HEK293 (cell line): ENCODE data around the gene KPNA2.

Source experiments
- CTCF ChIA-PET: fragments of 350-600 bp; formaldehyde crosslinking; extraction: SDS; loops from one replicate; lab custom pipeline; 2021; ENCODE audit warnings: antibody characterized with exemption; lab: Yijun Ruan, JAX
- POLR2A ChIA-PET: fragments of 300-600 bp; formaldehyde crosslinking; extraction: SDS; loops from one replicate; lab custom pipeline; 2020; ENCODE audit warnings: antibody characterized with exemption, inconsistent platforms; lab: Yijun Ruan, JAX
- H3K27ac ChIP-seq: fragments of 200-500 bp; sonication (Bioruptor generic); 2 replicates; pipeline ENCODE4 v1.5.1; 2014; ENCODE audit warnings: low read depth, low read length, control low read depth, inconsistent platforms; ENCODE audit errors: extremely low read depth
- H3K36me3 ChIP-seq, 2 experiments: fragments of 200-500 bp in 1 of 2; sonication (Bioruptor generic) in 1 of 2; 1 replicate in 1 of 2; 2 replicates in 1 of 2; pipeline ENCODE4 v1.5.1; 2014 to 2017; ENCODE audit warnings: inconsistent platforms in 2 of 2, low read length in 2 of 2; ENCODE audit not compliant: control insufficient read depth in 2 of 2, insufficient read depth in 1 of 2
- H3K4me1 ChIP-seq: fragments of 200-500 bp; sonication (Bioruptor generic); 2 replicates; pipeline ENCODE4 v1.5.1; 2014; ENCODE audit warnings: mild to moderate bottlenecking, low read length, inconsistent platforms; ENCODE audit not compliant: control insufficient read depth, insufficient read depth
- H3K4me3 ChIP-seq: 2 replicates; pipeline ENCODE4 v1.5.1; 2011; ENCODE audit warnings: low read depth, mild to moderate bottlenecking, control low read depth, low read length, moderate library complexity
- H3K9me3 ChIP-seq: fragments of 200-500 bp; sonication (Bioruptor generic); 2 replicates; pipeline ENCODE4 v1.5.1; 2014; ENCODE audit warnings: low read depth, low read length, inconsistent platforms; ENCODE audit not compliant: control insufficient read depth, insufficient read depth
- GLI2 ChIP-seq: fragments of 450-650 bp; formaldehyde crosslinking; IDR thresholded peaks from 2 replicates; pipeline ENCODE4; 2017; ENCODE audit warnings: missing biosample characterization, missing genetic modification characterization, low read depth, borderline replicate concordance
- IKZF3 ChIP-seq: fragments of 450-650 bp; IDR thresholded peaks from 2 replicates; pipeline ENCODE4 v1.5.0; 2018; ENCODE audit warnings: missing biosample characterization, mild to moderate bottlenecking, missing genetic modification characterization, moderate library complexity
- KLF1 ChIP-seq: fragments of 450-650 bp; formaldehyde crosslinking; IDR thresholded peaks from 2 replicates; pipeline ENCODE4 v1.5.1; 2016; ENCODE audit warnings: missing biosample characterization, missing genetic modification characterization
- KLF8 ChIP-seq: fragments of 450-650 bp; formaldehyde crosslinking; IDR thresholded peaks from 2 replicates; pipeline ENCODE4 v1.5.1; 2016; ENCODE audit warnings: missing biosample characterization, missing genetic modification characterization
- KLF9 ChIP-seq: fragments of 450-650 bp; formaldehyde crosslinking; IDR thresholded peaks from 2 replicates; pipeline ENCODE4 v1.5.1; 2016; ENCODE audit warnings: missing biosample characterization, missing genetic modification characterization, low read depth
- MZF1 ChIP-seq: fragments of 450-650 bp; formaldehyde crosslinking; IDR thresholded peaks from 2 replicates; pipeline ENCODE4 v1.5.1; 2017; ENCODE audit warnings: missing biosample characterization, missing genetic modification characterization, borderline replicate concordance
- OVOL3 ChIP-seq: fragments of 450-650 bp; formaldehyde crosslinking; IDR thresholded peaks from 2 replicates; pipeline ENCODE4 v1.5.1; 2016; ENCODE audit warnings: missing biosample characterization, missing genetic modification characterization
- SP7 ChIP-seq: fragments of 450-650 bp; formaldehyde crosslinking; IDR thresholded peaks from 2 replicates; pipeline ENCODE4 v1.5.1; 2016; ENCODE audit warnings: missing biosample characterization, missing genetic modification characterization
- TRIM28 ChIP-seq: IDR thresholded peaks from 2 replicates; pipeline ENCODE4 v1.6.1; 2011; ENCODE audit warnings: low read length, control low read depth, borderline replicate concordance
- ZBTB49 ChIP-seq: fragments of 450-650 bp; formaldehyde crosslinking; IDR thresholded peaks from 2 replicates; pipeline ENCODE4 v1.5.1; 2016; ENCODE audit warnings: missing biosample characterization, missing genetic modification characterization, low read depth
- ZFP37 ChIP-seq: fragments of 450-650 bp; formaldehyde crosslinking; IDR thresholded peaks from 2 replicates; pipeline ENCODE4 v1.5.1; 2016; ENCODE audit warnings: missing biosample characterization, missing genetic modification characterization
- ZNF10 ChIP-seq: fragments of 450-650 bp; formaldehyde crosslinking; IDR thresholded peaks from 2 replicates; pipeline ENCODE4 v1.5.1; 2017; ENCODE audit warnings: missing biosample characterization, missing genetic modification characterization
- ZNF157 ChIP-seq: fragments of 450-650 bp; formaldehyde crosslinking; IDR thresholded peaks from 2 replicates; pipeline ENCODE4 v1.5.1; 2016; ENCODE audit warnings: missing biosample characterization, missing genetic modification characterization
- ZNF169 ChIP-seq: fragments of 450-650 bp; formaldehyde crosslinking; IDR thresholded peaks from 2 replicates; pipeline ENCODE4 v1.5.1; 2016; ENCODE audit warnings: missing biosample characterization, missing genetic modification characterization
- ZNF2 ChIP-seq: fragments of 450-650 bp; formaldehyde crosslinking; IDR thresholded peaks from 2 replicates; pipeline ENCODE4 v1.5.1; 2016; ENCODE audit warnings: missing biosample characterization, missing genetic modification characterization
- ZNF596 ChIP-seq: fragments of 450-650 bp; IDR thresholded peaks from 2 replicates; pipeline ENCODE4 v1.5.0; 2018; ENCODE audit warnings: missing biosample characterization, mild to moderate bottlenecking, missing genetic modification characterization, moderate library complexity
- ZNF629 ChIP-seq: fragments of 450-650 bp; formaldehyde crosslinking; IDR thresholded peaks from 2 replicates; pipeline ENCODE4 v1.5.1; 2017; ENCODE audit warnings: missing biosample characterization, missing genetic modification characterization
- ZNF660 ChIP-seq: fragments of 450-650 bp; IDR thresholded peaks from 2 replicates; pipeline ENCODE4 v1.5.1; 2018; ENCODE audit warnings: missing biosample characterization, mild to moderate bottlenecking, missing genetic modification characterization
- ZSCAN23 ChIP-seq: fragments of 450-650 bp; formaldehyde crosslinking; IDR thresholded peaks from 2 replicates; pipeline ENCODE4 v1.5.1; 2016; ENCODE audit warnings: missing biosample characterization, missing genetic modification characterization
- TF ChIP-seq, protein P1 (sequence below): sonication (generic); formaldehyde crosslinking; IDR thresholded peaks from 2 replicates; pipeline ENCODE4 v1.8.1; 2022; ENCODE audit warnings: mild to moderate bottlenecking, moderate library complexity, missing genetic modification reagents
- TF ChIP-seq, protein P2 (sequence below): fragments of 450-650 bp; formaldehyde crosslinking; IDR thresholded peaks from 2 replicates; pipeline ENCODE4 v1.5.1; 2016; ENCODE audit warnings: missing biosample characterization, missing genetic modification characterization, low read depth
- TF ChIP-seq, protein P3 (sequence below): fragments of 450-650 bp; formaldehyde crosslinking; IDR thresholded peaks from 2 replicates; pipeline ENCODE4 v1.5.1; 2017; ENCODE audit warnings: missing biosample characterization, missing genetic modification characterization
- TF ChIP-seq, protein P4 (sequence below): fragments of 450-650 bp; formaldehyde crosslinking; IDR thresholded peaks from 2 replicates; pipeline ENCODE4 v1.5.1; 2016; ENCODE audit warnings: missing biosample characterization, missing genetic modification characterization

The KPNA2 gene

DNA sequence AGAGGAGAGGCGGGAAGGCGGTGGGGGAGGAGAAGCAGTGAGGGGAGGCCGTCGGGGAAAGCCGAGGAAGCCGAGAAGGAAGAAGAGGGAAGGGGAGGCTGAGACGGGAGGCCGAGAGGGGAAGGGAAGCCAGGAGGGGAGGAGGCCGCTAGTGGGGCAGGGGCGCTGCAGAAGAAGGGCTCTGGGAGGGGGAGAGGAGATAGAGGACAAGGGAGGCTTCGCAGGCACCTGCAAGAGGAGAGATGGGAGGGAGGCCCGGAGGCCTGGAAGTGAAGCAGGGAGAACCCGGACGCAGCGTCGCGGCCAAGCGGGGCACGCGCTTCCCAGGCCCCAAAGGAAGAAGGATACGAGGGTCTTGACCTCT is 41.6 kb upstream of the KPNA2 start (continued):
- peak; percentile 80 for TF ChIP-seq ZSCAN23

DNA sequence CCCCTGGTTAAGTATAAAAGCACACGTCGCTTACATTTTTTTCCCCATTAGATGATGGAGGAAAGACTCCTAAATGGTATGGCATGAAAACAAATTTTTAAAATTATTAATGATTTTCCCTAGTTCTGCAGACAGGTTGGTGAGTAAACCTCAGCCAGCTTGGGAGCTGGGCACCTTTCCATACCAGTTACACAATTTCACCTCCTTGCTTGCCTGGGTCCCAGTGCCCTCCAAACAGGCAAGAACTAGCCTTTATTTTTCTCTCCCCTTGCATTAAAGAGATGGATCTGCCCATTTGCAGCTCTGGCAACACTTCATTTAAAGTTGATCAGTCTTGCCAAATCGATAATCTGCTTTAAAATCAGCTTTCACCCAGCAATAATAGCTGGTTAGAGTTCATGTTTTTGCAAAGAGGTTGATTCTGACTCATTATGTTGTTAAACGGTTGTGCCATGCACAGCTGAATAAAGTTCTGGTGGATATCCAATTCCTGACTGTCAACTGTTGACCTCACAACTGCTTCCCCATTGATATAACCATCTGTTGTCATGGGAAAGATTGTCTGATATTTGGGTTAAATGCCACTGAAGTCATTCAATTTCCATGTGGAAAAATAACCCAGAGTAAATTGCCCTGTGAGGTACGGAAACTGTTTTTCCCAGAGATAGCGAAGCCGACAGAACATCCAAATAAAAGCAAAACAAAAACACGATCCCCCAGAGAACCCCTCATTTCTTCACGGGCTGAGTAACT is 40.5 kb upstream of the KPNA2 start:
- ChIA-PET POLR2A (interaction anchor here (0.8 to 2.9 kb wide), 5 partner anchors 14 to 252 kb away, joined by 3 to 13 read pairs (median 3); partner anchors contain the start of gene KPNA2), CTCF (interaction anchor here (0.5 to 7.0 kb wide), 9 partner anchors 16 to 774 kb away, joined by 3 to 42 read pairs (median 4); no protein-coding TSS in a partner anchor)
- peak overlapping the region; percentile 71 for H3K27ac ChIP-seq
- peaks cover 20% of the 10 kb centered on the region for H3K4me1 ChIP-seq
- peaks cover 0 to 4% of the 10 kb centered on the region in 2 experiments; a peak in 1 of 3 replicates for H3K36me3 ChIP-seq
- no peaks in the 10 kb centered on the region for H3K9me3 ChIP-seq
- peak overlapping the region; percentile 51 for H3K4me3 ChIP-seq
- TF ChIP-seq IKZF3 (peak; percentile 76), ZFP37 (peak; percentile 8; the same call in 1 of the 2 replicates), ZNF169 (tag by site-specific recombination) (no peak), KLF1 (tag by site-specific recombination) (no peak), ZBTB49 (no peak), ZNF10 (tag by site-specific recombination) (peak; percentile 68; the same call in 1 of the 2 replicates), ZNF157 (tag by site-specific recombination) (no peak), ZNF596 (tag by site-specific recombination) (no peak), KLF8 (tag by site-specific recombination) (peak; percentile 61; the same call in 1 of the 2 replicates), OVOL3 (tag by site-specific recombination) (0 out of 2 replicates have a peak, but pooled peaks have one; percentile 20), ZNF2 (tag by site-specific recombination) (peak; percentile 17; the same call in 1 of the 2 replicates), ZNF629 (tag by site-specific recombination) (peak; percentile 96), TRIM28 (peak; percentile 25; the same call in 1 of the 2 replicates), GLI2 (tag by site-specific recombination) (no peak), ZNF660 (0 out of 2 replicates have a peak, but pooled peaks have one; percentile 23), MZF1 (tag by site-specific recombination) (peak; percentile 76; the same call in 1 of the 2 replicates), SP7 (peak; percentile 84), KLF9 (tag by site-specific recombination) (no peak)
- TF ChIP-seq, protein P1, sequence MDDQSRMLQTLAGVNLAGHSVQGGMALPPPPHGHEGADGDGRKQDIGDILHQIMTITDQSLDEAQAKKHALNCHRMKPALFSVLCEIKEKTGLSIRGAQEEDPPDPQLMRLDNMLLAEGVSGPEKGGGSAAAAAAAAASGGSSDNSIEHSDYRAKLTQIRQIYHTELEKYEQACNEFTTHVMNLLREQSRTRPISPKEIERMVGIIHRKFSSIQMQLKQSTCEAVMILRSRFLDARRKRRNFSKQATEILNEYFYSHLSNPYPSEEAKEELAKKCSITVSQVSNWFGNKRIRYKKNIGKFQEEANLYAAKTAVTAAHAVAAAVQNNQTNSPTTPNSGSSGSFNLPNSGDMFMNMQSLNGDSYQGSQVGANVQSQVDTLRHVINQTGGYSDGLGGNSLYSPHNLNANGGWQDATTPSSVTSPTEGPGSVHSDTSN (CRISPR knock-in tag) = no peak
- TF ChIP-seq, protein P2, sequence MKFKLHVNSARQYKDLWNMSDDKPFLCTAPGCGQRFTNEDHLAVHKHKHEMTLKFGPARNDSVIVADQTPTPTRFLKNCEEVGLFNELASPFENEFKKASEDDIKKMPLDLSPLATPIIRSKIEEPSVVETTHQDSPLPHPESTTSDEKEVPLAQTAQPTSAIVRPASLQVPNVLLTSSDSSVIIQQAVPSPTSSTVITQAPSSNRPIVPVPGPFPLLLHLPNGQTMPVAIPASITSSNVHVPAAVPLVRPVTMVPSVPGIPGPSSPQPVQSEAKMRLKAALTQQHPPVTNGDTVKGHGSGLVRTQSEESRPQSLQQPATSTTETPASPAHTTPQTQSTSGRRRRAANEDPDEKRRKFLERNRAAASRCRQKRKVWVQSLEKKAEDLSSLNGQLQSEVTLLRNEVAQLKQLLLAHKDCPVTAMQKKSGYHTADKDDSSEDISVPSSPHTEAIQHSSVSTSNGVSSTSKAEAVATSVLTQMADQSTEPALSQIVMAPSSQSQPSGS (tag by site-specific recombination) = 0 out of 2 replicates have a peak, but pooled peaks have one; percentile 16
- TF ChIP-seq, protein P3, sequence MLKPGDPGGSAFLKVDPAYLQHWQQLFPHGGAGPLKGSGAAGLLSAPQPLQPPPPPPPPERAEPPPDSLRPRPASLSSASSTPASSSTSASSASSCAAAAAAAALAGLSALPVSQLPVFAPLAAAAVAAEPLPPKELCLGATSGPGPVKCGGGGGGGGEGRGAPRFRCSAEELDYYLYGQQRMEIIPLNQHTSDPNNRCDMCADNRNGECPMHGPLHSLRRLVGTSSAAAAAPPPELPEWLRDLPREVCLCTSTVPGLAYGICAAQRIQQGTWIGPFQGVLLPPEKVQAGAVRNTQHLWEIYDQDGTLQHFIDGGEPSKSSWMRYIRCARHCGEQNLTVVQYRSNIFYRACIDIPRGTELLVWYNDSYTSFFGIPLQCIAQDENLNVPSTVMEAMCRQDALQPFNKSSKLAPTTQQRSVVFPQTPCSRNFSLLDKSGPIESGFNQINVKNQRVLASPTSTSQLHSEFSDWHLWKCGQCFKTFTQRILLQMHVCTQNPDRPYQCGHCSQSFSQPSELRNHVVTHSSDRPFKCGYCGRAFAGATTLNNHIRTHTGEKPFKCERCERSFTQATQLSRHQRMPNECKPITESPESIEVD (tag by site-specific recombination) = peak; percentile 86
- TF ChIP-seq, protein P4, sequence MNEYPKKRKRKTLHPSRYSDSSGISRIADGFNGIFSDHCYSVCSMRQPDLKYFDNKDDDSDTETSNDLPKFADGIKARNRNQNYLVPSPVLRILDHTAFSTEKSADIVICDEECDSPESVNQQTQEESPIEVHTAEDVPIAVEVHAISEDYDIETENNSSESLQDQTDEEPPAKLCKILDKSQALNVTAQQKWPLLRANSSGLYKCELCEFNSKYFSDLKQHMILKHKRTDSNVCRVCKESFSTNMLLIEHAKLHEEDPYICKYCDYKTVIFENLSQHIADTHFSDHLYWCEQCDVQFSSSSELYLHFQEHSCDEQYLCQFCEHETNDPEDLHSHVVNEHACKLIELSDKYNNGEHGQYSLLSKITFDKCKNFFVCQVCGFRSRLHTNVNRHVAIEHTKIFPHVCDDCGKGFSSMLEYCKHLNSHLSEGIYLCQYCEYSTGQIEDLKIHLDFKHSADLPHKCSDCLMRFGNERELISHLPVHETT (tag by site-specific recombination) = peak; percentile 50; the same call in 1 of the 2 replicates
